HepG2 (cell line): ENCODE results near the gene TAPBP. TPM values are rescaled to one million over a fixed set of nuclear protein-coding genes. Genes with fewer than 3 reads are reported as not detected.

Experiments used
- BCL6 ChIP-seq: IDR thresholded peaks from 2 replicates; pipeline ENCODE4 v1.6.1; 2016; ENCODE audit warnings: missing genetic modification reagents, missing compliant biosample characterization
- CBX2 ChIP-seq, 2 experiments: fragments of 200-600 bp in 1 of 2; sonication (generic); formaldehyde crosslinking in 1 of 2; IDR thresholded peaks; 2 replicates each; pipeline versions ENCODE4 v1.7.0 to v1.8.1; 2018 to 2022; ENCODE audit warnings: low read depth in 2 of 2, low read length in 1 of 2, mild to moderate bottlenecking in 1 of 2, missing genetic modification reagents in 1 of 2
- ETV6 ChIP-seq: sonication (generic); formaldehyde crosslinking; conservative IDR thresholded peaks from 2 replicates; pipeline ENCODE4 v1.4.0; 2020; ENCODE audit warnings: missing genetic modification reagents
- HHEX ChIP-seq: IDR thresholded peaks from 2 replicates; pipeline ENCODE4 v1.6.1; 2016; ENCODE audit warnings: control low read depth
- JDP2 ChIP-seq: sonication (generic); formaldehyde crosslinking; IDR thresholded peaks from 2 replicates; pipeline ENCODE4 v1.8.1; 2022; ENCODE audit warnings: missing genetic modification reagents, borderline replicate concordance
- RELA ChIP-seq: sonication (generic); formaldehyde crosslinking; IDR thresholded peaks from 2 replicates; pipeline ENCODE4 v1.4.0; 2020; ENCODE audit warnings: missing genetic modification reagents
- SP140L ChIP-seq: sonication (generic); formaldehyde crosslinking; IDR thresholded peaks from 2 replicates; pipeline ENCODE4 v1.4.0; 2020; ENCODE audit warnings: missing genetic modification reagents, borderline replicate concordance
- TGIF2 ChIP-seq: IDR thresholded peaks from 2 replicates; pipeline ENCODE4 v1.6.1; 2016; ENCODE audit warnings: control low read depth, missing compliant biosample characterization
- ZBTB8A ChIP-seq: sonication (generic); formaldehyde crosslinking; IDR thresholded peaks from 2 replicates; pipeline ENCODE4 v1.4.0; 2020; ENCODE audit warnings: mild to moderate bottlenecking, low read depth, missing genetic modification reagents, borderline replicate concordance
- ZFP36 ChIP-seq: fragments of 150-350 bp; IDR thresholded peaks from 2 replicates; pipeline ENCODE4 v1.6.1; 2018; ENCODE audit warnings: borderline replicate concordance, low read length, low read depth; ENCODE audit not compliant: partially characterized antibody
- ZNF782 ChIP-seq: sonication (generic); formaldehyde crosslinking; IDR thresholded peaks from 2 replicates; pipeline ENCODE4 v1.4.0; 2020; ENCODE audit warnings: missing genetic modification reagents, mild to moderate bottlenecking, borderline replicate concordance
- polyA plus RNA-seq, 8 experiments: library from polyadenylated mRNA; depleted of rRNA in 3 of 8; stranded (reverse) in 7 of 8; unstranded in 1 of 8; fragments of >200 nt; fragmentation: Illumina TruSeq in 4 of 8; extraction: Trizol in 4 of 8; gene quantifications; 2 replicates each; pipeline versions ENCODE4 v1.2.1 to v1.2.3, GENCODE V29; 2011 to 2016; ENCODE audit warnings: low read depth in 4 of 8, missing spikeins in 1 of 8, mixed read lengths in 1 of 8; ENCODE audit not compliant: insufficient read depth in 1 of 8
- total RNA-seq, 5 experiments: library from RNA; depleted of rRNA; stranded (reverse); fragments of >200 nt; fragmentation: Illumina TruSeq; extraction: Trizol; gene quantifications; 2 replicates each; pipeline ENCODE4 v1.2.3, GENCODE V29; 2016; ENCODE audit warnings: low read depth in 1 of 5
- TF ChIP-seq, protein P1 (sequence below): sonication (generic); formaldehyde crosslinking; IDR thresholded peaks from 2 replicates; pipeline ENCODE4 v1.4.0; 2020; ENCODE audit warnings: mild to moderate bottlenecking, missing genetic modification reagents
- TF ChIP-seq, protein P2 (sequence below): sonication (generic); formaldehyde crosslinking; IDR thresholded peaks from 2 replicates; pipeline ENCODE4 v1.4.0; 2020; ENCODE audit warnings: mild to moderate bottlenecking, missing genetic modification reagents, borderline replicate concordance
- TF ChIP-seq, protein P3 (sequence below): sonication (generic); formaldehyde crosslinking; IDR thresholded peaks from 2 replicates; pipeline ENCODE4 v1.4.0; 2020; ENCODE audit warnings: missing genetic modification reagents, borderline replicate concordance

TAPBP gene
- total and polyA plus RNA-seq, 2 of the 13 experiments (the other 11 are each of a cell fraction or from before 2014, with no cell fraction given): 27.4 to 32.3 TPM

DNA sequence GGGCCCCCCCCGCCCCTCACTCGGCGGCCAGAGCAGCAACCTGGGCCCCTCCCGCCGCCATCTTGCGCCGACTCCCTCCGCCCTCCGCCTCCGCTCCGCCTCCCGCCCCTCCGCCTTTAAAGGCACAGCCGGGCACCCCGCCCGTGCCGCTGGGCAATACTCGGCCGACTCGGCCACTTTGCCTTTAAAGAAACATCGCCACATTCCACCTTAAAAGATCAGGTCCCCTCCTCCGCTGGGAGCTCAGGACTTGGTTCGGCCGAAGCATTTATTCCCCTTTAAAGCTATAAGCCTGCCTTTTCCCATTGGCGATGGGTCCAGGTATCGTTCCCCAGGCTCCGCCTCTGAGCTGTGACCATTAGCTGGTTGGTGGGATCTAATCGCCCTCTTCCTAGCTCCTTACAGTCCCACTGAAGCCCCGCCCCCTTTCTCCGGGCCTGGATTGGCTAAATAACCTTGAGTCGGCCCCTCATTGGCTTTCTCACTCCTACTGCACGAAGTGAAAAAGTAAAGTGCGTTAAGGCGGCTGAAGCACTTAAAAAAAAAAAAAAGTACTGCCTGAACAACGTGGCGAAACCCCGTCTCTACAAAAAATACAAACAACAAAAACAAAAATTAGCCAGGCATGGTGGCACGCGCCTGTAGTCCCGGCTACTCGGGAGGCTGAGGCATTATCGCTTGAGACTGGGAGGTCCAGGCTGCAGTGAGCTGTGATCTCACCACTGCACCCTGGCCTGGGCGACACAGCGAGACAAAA lies 4.0 kb upstream of the TAPBP start, which contains the start of gene ZBTB22 (continued):
- TF ChIP-seq, protein P1, sequence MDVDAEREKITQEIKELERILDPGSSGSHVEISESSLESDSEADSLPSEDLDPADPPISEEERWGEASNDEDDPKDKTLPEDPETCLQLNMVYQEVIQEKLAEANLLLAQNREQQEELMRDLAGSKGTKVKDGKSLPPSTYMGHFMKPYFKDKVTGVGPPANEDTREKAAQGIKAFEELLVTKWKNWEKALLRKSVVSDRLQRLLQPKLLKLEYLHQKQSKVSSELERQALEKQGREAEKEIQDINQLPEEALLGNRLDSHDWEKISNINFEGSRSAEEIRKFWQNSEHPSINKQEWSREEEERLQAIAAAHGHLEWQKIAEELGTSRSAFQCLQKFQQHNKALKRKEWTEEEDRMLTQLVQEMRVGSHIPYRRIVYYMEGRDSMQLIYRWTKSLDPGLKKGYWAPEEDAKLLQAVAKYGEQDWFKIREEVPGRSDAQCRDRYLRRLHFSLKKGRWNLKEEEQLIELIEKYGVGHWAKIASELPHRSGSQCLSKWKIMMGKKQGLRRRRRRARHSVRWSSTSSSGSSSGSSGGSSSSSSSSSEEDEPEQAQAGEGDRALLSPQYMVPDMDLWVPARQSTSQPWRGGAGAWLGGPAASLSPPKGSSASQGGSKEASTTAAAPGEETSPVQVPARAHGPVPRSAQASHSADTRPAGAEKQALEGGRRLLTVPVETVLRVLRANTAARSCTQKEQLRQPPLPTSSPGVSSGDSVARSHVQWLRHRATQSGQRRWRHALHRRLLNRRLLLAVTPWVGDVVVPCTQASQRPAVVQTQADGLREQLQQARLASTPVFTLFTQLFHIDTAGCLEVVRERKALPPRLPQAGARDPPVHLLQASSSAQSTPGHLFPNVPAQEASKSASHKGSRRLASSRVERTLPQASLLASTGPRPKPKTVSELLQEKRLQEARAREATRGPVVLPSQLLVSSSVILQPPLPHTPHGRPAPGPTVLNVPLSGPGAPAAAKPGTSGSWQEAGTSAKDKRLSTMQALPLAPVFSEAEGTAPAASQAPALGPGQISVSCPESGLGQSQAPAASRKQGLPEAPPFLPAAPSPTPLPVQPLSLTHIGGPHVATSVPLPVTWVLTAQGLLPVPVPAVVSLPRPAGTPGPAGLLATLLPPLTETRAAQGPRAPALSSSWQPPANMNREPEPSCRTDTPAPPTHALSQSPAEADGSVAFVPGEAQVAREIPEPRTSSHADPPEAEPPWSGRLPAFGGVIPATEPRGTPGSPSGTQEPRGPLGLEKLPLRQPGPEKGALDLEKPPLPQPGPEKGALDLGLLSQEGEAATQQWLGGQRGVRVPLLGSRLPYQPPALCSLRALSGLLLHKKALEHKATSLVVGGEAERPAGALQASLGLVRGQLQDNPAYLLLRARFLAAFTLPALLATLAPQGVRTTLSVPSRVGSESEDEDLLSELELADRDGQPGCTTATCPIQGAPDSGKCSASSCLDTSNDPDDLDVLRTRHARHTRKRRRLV (CRISPR knock-in tag): no peak
- TF ChIP-seq, protein P2, sequence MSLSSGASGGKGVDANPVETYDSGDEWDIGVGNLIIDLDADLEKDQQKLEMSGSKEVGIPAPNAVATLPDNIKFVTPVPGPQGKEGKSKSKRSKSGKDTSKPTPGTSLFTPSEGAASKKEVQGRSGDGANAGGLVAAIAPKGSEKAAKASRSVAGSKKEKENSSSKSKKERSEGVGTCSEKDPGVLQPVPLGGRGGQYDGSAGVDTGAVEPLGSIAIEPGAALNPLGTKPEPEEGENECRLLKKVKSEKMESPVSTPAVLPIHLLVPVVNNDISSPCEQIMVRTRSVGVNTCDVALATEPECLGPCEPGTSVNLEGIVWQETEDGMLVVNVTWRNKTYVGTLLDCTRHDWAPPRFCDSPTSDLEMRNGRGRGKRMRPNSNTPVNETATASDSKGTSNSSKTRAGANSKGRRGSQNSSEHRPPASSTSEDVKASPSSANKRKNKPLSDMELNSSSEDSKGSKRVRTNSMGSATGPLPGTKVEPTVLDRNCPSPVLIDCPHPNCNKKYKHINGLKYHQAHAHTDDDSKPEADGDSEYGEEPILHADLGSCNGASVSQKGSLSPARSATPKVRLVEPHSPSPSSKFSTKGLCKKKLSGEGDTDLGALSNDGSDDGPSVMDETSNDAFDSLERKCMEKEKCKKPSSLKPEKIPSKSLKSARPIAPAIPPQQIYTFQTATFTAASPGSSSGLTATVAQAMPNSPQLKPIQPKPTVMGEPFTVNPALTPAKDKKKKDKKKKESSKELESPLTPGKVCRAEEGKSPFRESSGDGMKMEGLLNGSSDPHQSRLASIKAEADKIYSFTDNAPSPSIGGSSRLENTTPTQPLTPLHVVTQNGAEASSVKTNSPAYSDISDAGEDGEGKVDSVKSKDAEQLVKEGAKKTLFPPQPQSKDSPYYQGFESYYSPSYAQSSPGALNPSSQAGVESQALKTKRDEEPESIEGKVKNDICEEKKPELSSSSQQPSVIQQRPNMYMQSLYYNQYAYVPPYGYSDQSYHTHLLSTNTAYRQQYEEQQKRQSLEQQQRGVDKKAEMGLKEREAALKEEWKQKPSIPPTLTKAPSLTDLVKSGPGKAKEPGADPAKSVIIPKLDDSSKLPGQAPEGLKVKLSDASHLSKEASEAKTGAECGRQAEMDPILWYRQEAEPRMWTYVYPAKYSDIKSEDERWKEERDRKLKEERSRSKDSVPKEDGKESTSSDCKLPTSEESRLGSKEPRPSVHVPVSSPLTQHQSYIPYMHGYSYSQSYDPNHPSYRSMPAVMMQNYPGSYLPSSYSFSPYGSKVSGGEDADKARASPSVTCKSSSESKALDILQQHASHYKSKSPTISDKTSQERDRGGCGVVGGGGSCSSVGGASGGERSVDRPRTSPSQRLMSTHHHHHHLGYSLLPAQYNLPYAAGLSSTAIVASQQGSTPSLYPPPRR (CRISPR knock-in tag): peak; percentile 19; the same call in 1 of the 2 replicates
- TF ChIP-seq HHEX (no peak), TGIF2 (CRISPR knock-in tag) (peak; percentile 58), BCL6 (no peak), SP140L (0 out of 2 replicates have a peak, but pooled peaks have one; percentile 19), ZFP36 (no peak), ETV6 (0 out of 2 replicates have a peak, but pooled peaks have one; percentile 39), ZNF782 (CRISPR knock-in tag) (no peak), JDP2 (no peak), RELA (CRISPR knock-in tag) (peak; percentile 54; the same call in 1 of the 2 replicates), CBX2 (IDR thresholded peaks at IDR 0.05; ENCODE audit: low read depth, low read length) (no peak), CBX2 (CRISPR knock-in tag; IDR thresholded peaks at IDR 0.05; ENCODE audit: low read depth) (no peak), ZBTB8A (CRISPR knock-in tag) (0 out of 2 replicates have a peak, but pooled peaks have one; percentile 38)
- TF ChIP-seq, protein P3, sequence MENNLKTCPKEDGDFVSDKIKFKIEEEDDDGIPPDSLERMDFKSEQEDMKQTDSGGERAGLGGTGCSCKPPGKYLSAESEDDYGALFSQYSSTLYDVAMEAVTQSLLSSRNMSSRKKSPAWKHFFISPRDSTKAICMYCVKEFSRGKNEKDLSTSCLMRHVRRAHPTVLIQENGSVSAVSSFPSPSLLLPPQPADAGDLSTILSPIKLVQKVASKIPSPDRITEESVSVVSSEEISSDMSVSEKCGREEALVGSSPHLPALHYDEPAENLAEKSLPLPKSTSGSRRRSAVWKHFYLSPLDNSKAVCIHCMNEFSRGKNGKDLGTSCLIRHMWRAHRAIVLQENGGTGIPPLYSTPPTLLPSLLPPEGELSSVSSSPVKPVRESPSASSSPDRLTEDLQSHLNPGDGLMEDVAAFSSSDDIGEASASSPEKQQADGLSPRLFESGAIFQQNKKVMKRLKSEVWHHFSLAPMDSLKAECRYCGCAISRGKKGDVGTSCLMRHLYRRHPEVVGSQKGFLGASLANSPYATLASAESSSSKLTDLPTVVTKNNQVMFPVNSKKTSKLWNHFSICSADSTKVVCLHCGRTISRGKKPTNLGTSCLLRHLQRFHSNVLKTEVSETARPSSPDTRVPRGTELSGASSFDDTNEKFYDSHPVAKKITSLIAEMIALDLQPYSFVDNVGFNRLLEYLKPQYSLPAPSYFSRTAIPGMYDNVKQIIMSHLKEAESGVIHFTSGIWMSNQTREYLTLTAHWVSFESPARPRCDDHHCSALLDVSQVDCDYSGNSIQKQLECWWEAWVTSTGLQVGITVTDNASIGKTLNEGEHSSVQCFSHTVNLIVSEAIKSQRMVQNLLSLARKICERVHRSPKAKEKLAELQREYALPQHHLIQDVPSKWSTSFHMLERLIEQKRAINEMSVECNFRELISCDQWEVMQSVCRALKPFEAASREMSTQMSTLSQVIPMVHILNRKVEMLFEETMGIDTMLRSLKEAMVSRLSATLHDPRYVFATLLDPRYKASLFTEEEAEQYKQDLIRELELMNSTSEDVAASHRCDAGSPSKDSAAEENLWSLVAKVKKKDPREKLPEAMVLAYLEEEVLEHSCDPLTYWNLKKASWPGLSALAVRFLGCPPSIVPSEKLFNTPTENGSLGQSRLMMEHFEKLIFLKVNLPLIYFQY (CRISPR knock-in tag): peak; percentile 59; the same call in 1 of the 2 replicates
